ENCODE data around the gene WFIKKN1.

DNA sequence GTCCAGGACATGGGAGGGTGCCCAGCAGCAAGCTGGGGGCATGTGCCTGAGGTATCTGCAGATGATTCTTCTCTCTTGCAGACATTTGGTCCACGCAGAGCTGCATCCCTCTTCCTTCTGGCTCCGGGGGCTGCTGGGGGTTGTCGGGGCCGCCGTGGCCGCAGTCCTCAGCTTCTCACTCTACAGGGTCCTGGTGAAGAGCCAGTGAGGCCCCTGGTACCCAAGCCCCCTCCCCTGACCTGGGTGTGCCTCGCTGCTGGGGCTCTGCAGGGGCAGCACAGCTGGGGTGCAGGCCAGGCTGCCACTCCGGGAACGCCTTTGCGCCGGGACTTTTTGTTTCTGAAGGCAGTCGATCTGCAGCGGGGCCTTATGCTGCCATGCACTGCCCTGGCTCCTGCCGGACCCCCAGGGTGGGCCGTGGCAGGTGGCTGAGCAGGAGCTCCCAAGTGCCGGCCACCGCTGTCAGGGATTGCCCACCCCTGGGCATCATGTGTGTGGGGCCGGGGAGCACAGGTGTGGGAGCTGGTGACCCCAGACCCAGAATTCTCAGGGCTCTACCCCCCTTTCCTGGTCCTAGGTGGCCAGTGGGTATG lies 42.7 kb downstream of the WFIKKN1 start:
- TF ChIP-seq ZNF274 (CRISPR knock-in tag; IDR thresholded peaks at IDR 0.05) = no peak
- no peak for TF ChIP-seq NBN (conservative IDR thresholded peaks at IDR 0.05)
- TF ChIP-seq MTA3 (CRISPR knock-in tag; IDR thresholded peaks at IDR 0.05) = no peak
- TF ChIP-seq GABPA (IDR thresholded peaks at IDR 0.05; ENCODE audit: low read depth, low read length) = no peak
- TF ChIP-seq GABPA (CRISPR knock-in tag; IDR thresholded peaks at IDR 0.05; ENCODE audit: low read depth) = no peak
- TF ChIP-seq EZH2 (conservative IDR thresholded peaks at IDR 0.05; ENCODE audit: low read depth, low read length) = no peak
- TF ChIP-seq, protein P1, sequence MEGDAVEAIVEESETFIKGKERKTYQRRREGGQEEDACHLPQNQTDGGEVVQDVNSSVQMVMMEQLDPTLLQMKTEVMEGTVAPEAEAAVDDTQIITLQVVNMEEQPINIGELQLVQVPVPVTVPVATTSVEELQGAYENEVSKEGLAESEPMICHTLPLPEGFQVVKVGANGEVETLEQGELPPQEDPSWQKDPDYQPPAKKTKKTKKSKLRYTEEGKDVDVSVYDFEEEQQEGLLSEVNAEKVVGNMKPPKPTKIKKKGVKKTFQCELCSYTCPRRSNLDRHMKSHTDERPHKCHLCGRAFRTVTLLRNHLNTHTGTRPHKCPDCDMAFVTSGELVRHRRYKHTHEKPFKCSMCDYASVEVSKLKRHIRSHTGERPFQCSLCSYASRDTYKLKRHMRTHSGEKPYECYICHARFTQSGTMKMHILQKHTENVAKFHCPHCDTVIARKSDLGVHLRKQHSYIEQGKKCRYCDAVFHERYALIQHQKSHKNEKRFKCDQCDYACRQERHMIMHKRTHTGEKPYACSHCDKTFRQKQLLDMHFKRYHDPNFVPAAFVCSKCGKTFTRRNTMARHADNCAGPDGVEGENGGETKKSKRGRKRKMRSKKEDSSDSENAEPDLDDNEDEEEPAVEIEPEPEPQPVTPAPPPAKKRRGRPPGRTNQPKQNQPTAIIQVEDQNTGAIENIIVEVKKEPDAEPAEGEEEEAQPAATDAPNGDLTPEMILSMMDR (CRISPR knock-in tag; IDR thresholded peaks at IDR 0.05) = no peak
- TF ChIP-seq CHD4 (IDR thresholded peaks at IDR 0.05; ENCODE audit: borderline replicate concordance, low read length) = no peak
- no peak for TF ChIP-seq MTA1 (CRISPR knock-in tag; IDR thresholded peaks at IDR 0.05; ENCODE audit: borderline replicate concordance)
- TF ChIP-seq ZNF333 (CRISPR knock-in tag; IDR thresholded peaks at IDR 0.05; ENCODE audit: borderline replicate concordance) = no peak
- TF ChIP-seq SP2 (CRISPR knock-in tag; IDR thresholded peaks at IDR 0.05) = no peak
- TF ChIP-seq SMAD1 (CRISPR knock-in tag; IDR thresholded peaks at IDR 0.05; ENCODE audit: borderline replicate concordance, low read depth) = no peak
